ENCODE measurements around the gene FDX2. TPM values are rescaled to one million over a fixed set of nuclear protein-coding genes. Genes with fewer than 3 reads are reported as not detected.

The FDX2 gene
- total and polyA plus RNA-seq, 2 of the 13 experiments (the other 11 are each of a cell fraction or from before 2014, with no cell fraction given) = 21.0 to 24.7 TPM

DNA sequence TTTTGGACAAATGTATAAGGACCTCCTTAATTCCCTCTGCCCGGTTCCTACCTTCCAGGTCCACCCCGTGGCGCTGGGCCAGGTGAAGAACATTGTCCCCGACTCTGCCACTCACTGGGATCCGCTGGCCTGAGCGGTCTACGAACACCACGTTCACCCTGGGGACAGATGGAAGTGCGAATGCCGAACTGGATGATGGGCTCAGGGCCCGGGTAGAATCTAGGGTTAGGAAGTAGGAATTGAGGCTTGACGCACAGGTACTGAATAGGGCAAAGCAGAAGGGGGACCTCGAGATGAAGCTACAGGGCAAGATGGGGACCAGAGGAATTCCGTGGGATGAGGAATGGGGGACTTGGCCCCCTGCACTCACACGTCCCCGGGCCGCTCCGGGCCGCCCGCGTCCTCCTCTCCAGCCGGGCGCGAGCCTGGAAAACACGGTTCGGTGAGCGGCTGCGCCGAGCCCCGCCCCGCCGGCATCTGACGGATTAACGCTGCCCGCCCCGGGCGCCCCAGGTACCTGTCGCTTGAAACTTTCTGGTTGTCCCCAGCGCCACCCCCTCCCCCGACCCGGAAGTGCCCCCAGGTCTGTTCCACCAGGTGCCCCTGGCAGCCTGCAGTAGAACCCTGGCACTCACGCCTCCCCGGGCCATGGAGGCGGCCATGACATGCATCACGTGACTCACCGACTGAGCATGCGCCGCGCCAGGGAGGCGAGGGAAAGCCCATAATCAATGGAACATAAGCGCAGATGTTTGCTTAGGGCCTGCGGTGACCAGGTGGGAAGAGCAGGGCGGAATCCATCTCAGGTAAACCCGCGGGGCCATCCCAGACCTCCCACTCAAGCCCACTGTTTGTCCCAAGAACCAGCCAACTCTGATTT is at the start of gene FDX2 (continued):
- TF ChIP-seq FLYWCH1 (CRISPR knock-in tag; IDR thresholded peaks at IDR 0.05) (no peak), ZNF17 (CRISPR knock-in tag; IDR thresholded peaks at IDR 0.05) (no peak), FOXA3 (CRISPR knock-in tag; IDR thresholded peaks at IDR 0.05) (peak; percentile 77), LCORL (IDR thresholded peaks at IDR 0.05) (no peak), LCORL (CRISPR knock-in tag; IDR thresholded peaks at IDR 0.05) (no peak), CBX5 (CRISPR knock-in tag; IDR thresholded peaks at IDR 0.05; ENCODE audit: borderline replicate concordance) (peak; percentile 31; the same call in 1 of the 2 replicates), PPARG (CRISPR knock-in tag; conservative IDR thresholded peaks at IDR 0.05) (peak; percentile 31; the same call in 1 of the 2 replicates), AGO2 (optimal IDR thresholded peaks at IDR 0.05; ENCODE audit: low read depth, low read length) (peak; percentile 96), MXI1 (IDR thresholded peaks at IDR 0.05; ENCODE audit: borderline replicate concordance, low read depth, low read length) (peak; percentile 100), NFIB (CRISPR knock-in tag; IDR thresholded peaks at IDR 0.05; ENCODE audit: borderline replicate concordance) (no peak), GABPA (IDR thresholded peaks at IDR 0.05; ENCODE audit: low read depth, low read length) (peak; percentile 37), GABPA (CRISPR knock-in tag; IDR thresholded peaks at IDR 0.05; ENCODE audit: low read depth) (peak; percentile 65), SP1 (IDR thresholded peaks at IDR 0.05) (no peak), SP1 (CRISPR knock-in tag; IDR thresholded peaks at IDR 0.05) (peak; percentile 50), ZNF354B (CRISPR knock-in tag; IDR thresholded peaks at IDR 0.05) (no peak), SYNCRIP (IDR thresholded peaks at IDR 0.05; ENCODE audit: insufficient read depth, low read depth, low read length) (no peak), SALL2 (CRISPR knock-in tag; IDR thresholded peaks at IDR 0.05) (peak; percentile 59; the same call in 1 of the 2 replicates), ZNF160 (CRISPR knock-in tag; IDR thresholded peaks at IDR 0.05) (peak; percentile 28), HNRNPLL (IDR thresholded peaks at IDR 0.05; ENCODE audit: low read depth, low read length, poor library complexity, severe bottlenecking) (peak; percentile 53), ZNF530 (CRISPR knock-in tag; IDR thresholded peaks at IDR 0.05; ENCODE audit: low read depth) (no peak), ERF (CRISPR knock-in tag; IDR thresholded peaks at IDR 0.05) (peak; percentile 67), SIN3A (IDR thresholded peaks at IDR 0.05; ENCODE audit: borderline replicate concordance, low read depth, low read length) (0 out of 2 replicates have a peak, but pooled peaks have one; percentile 66)
- TF ChIP-seq, protein P1, sequence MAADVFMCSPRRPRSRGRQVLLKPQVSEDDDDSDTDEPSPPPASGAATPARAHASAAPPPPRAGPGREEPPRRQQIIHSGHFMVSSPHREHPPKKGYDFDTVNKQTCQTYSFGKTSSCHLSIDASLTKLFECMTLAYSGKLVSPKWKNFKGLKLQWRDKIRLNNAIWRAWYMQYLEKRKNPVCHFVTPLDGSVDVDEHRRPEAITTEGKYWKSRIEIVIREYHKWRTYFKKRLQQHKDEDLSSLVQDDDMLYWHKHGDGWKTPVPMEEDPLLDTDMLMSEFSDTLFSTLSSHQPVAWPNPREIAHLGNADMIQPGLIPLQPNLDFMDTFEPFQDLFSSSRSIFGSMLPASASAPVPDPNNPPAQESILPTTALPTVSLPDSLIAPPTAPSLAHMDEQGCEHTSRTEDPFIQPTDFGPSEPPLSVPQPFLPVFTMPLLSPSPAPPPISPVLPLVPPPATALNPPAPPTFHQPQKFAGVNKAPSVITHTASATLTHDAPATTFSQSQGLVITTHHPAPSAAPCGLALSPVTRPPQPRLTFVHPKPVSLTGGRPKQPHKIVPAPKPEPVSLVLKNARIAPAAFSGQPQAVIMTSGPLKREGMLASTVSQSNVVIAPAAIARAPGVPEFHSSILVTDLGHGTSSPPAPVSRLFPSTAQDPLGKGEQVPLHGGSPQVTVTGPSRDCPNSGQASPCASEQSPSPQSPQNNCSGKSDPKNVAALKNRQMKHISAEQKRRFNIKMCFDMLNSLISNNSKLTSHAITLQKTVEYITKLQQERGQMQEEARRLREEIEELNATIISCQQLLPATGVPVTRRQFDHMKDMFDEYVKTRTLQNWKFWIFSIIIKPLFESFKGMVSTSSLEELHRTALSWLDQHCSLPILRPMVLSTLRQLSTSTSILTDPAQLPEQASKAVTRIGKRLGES (CRISPR knock-in tag; IDR thresholded peaks at IDR 0.05; ENCODE audit: borderline replicate concordance) = no peak
- TF ChIP-seq, protein P2, sequence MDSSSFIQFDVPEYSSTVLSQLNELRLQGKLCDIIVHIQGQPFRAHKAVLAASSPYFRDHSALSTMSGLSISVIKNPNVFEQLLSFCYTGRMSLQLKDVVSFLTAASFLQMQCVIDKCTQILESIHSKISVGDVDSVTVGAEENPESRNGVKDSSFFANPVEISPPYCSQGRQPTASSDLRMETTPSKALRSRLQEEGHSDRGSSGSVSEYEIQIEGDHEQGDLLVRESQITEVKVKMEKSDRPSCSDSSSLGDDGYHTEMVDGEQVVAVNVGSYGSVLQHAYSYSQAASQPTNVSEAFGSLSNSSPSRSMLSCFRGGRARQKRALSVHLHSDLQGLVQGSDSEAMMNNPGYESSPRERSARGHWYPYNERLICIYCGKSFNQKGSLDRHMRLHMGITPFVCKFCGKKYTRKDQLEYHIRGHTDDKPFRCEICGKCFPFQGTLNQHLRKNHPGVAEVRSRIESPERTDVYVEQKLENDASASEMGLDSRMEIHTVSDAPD (CRISPR knock-in tag; IDR thresholded peaks at IDR 0.05) = no peak
- TF ChIP-seq, protein P3, sequence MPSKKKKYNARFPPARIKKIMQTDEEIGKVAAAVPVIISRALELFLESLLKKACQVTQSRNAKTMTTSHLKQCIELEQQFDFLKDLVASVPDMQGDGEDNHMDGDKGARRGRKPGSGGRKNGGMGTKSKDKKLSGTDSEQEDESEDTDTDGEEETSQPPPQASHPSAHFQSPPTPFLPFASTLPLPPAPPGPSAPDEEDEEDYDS (CRISPR knock-in tag; IDR thresholded peaks at IDR 0.05) = peak; percentile 66
- TF ChIP-seq, protein P4, sequence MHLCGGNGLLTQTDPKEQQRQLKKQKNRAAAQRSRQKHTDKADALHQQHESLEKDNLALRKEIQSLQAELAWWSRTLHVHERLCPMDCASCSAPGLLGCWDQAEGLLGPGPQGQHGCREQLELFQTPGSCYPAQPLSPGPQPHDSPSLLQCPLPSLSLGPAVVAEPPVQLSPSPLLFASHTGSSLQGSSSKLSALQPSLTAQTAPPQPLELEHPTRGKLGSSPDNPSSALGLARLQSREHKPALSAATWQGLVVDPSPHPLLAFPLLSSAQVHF (CRISPR knock-in tag; IDR thresholded peaks at IDR 0.05) = peak; percentile 54; the same call in 1 of the 2 replicates
